Endothelial cell of umbilical vein (primary cell): Measurements from ENCODE around the gene CCM2. TPM values are rescaled to one million over a fixed set of nuclear protein-coding genes. Genes with fewer than 3 reads are reported as not detected.

ENCODE experiments used
- BruUV-seq: library from RNA; stranded (reverse); fragments of 400-500 nt; replicated peaks from 2 replicates; lab custom pipeline; 2021; lab: Mats Ljungman, UMichigan
- CTCF ChIA-PET: fragments of 300-600, 350-600 bp; sonication (Branson Sonifier 250); formaldehyde crosslinking; loops from one replicate; lab custom pipeline; 2021; ENCODE audit warnings: antibody characterized with exemption, inconsistent platforms; lab: Charles Lee
- POLR2A ChIA-PET: fragments of 300-600, 350-600 bp; sonication (Branson Sonifier 250); formaldehyde crosslinking; loops from one replicate; lab custom pipeline; 2021; ENCODE audit warnings: antibody characterized with exemption, inconsistent platforms; lab: Charles Lee
- DNase-seq: peaks from one replicate; pipeline ENCODE4 v3.0.0-alpha.2; 2011; ENCODE audit warnings: low read depth, low spot score
- FAIRE-seq: peaks from 2 replicates; lab custom pipeline; 2011; peaks lifted over from hg19 to GRCh38; lab: Jason Lieb, UNC
- H2AFZ ChIP-seq: 2 replicates; pipeline ENCODE4 v1.6.0; 2012; ENCODE audit warnings: low read depth, low read length, control low read depth, inconsistent platforms
- H3K27ac ChIP-seq: 2 replicates; pipeline ENCODE4 v1.5.1; 2011; ENCODE audit warnings: low read depth, mild to moderate bottlenecking, control low read depth, low read length, moderate library complexity; ENCODE audit not compliant: insufficient read depth
- H3K27me3 ChIP-seq, 2 experiments: 2 replicates each; pipeline versions ENCODE4 v1.6.0 to v1.6.1; 2011; ENCODE audit warnings: low read length in 2 of 2, mixed read lengths in 1 of 2; ENCODE audit not compliant: control insufficient read depth in 2 of 2, insufficient read depth in 2 of 2
- H3K36me3 ChIP-seq, 2 experiments: 2 replicates in 1 of 2; 3 replicates in 1 of 2; pipeline ENCODE4 v1.5.1; 2011; ENCODE audit warnings: low read length in 2 of 2, mild to moderate bottlenecking in 1 of 2, moderate library complexity in 1 of 2; ENCODE audit not compliant: control insufficient read depth in 2 of 2, insufficient read depth in 2 of 2; ENCODE audit errors: extremely low read depth in 1 of 2
- H3K4me1 ChIP-seq: 3 replicates; pipeline ENCODE4 v1.5.1; 2011; ENCODE audit warnings: mild to moderate bottlenecking, low read length; ENCODE audit not compliant: control insufficient read depth, insufficient read depth; ENCODE audit errors: extremely low read depth
- H3K4me2 ChIP-seq: 2 replicates; pipeline ENCODE4 v1.6.1; 2011; ENCODE audit warnings: low read length, control low read depth, mixed read lengths; ENCODE audit not compliant: insufficient read depth
- H3K4me3 ChIP-seq, 3 experiments: fragments of 200-600 bp in 1 of 3; sonication (generic), shearing (Covaris generic) in 1 of 3; replicated peaks in 1 of 3; 2 replicates each; pipeline ENCODE4 v1.5.1; 2011 to 2016; ENCODE audit warnings: control low read depth in 3 of 3, low read length in 3 of 3, mild to moderate bottlenecking in 2 of 3, inconsistent platforms in 1 of 3, low read depth in 1 of 3, moderate library complexity in 1 of 3; ENCODE audit not compliant: insufficient read depth in 1 of 3
- H3K79me2 ChIP-seq: 2 replicates; pipeline ENCODE4 v1.6.0; 2012; ENCODE audit warnings: low read length, inconsistent platforms; ENCODE audit not compliant: control insufficient read depth, insufficient read depth
- H3K9ac ChIP-seq: replicated peaks from 2 replicates; pipeline ENCODE3; 2011; ENCODE audit warnings: low read length, control low read depth; ENCODE audit not compliant: insufficient read depth; ENCODE audit errors: extremely low read depth
- H3K9me1 ChIP-seq: replicated peaks from 3 replicates; pipeline ENCODE4 v1.6.0; 2011; ENCODE audit warnings: mild to moderate bottlenecking, low read length; ENCODE audit not compliant: control insufficient read depth, insufficient read depth; ENCODE audit errors: extremely low read depth
- H3K9me3 ChIP-seq: replicated peaks from 2 replicates; pipeline ENCODE4 v1.5.1; 2012; ENCODE audit warnings: low read length, inconsistent platforms; ENCODE audit not compliant: control insufficient read depth, insufficient read depth
- H4K20me1 ChIP-seq: replicated peaks from 2 replicates; pipeline ENCODE3; 2011; ENCODE audit warnings: mild to moderate bottlenecking, low read length; ENCODE audit not compliant: control insufficient read depth, insufficient read depth; ENCODE audit errors: extremely low read depth
- EZH2 ChIP-seq: IDR thresholded peaks from 2 replicates; pipeline ENCODE4 v1.6.1; 2012; ENCODE audit warnings: borderline replicate concordance, low read depth, mild to moderate bottlenecking, moderate library complexity, low read length, inconsistent platforms; ENCODE audit not compliant: severe bottlenecking
- FOS ChIP-seq: IDR thresholded peaks from 2 replicates; pipeline ENCODE4 v1.6.1; 2011; ENCODE audit warnings: mild to moderate bottlenecking, low read length, moderate library complexity, borderline replicate concordance; ENCODE audit not compliant: insufficient read depth
- GATA2 ChIP-seq: IDR thresholded peaks from 2 replicates; pipeline ENCODE4 v1.7.0; 2011; ENCODE audit warnings: low read depth, mild to moderate bottlenecking, moderate library complexity, mixed read lengths, low read length; ENCODE audit not compliant: insufficient read length, insufficient read depth
- JUN ChIP-seq: IDR thresholded peaks from 2 replicates; pipeline ENCODE4 v1.6.1; 2011; ENCODE audit warnings: borderline replicate concordance, low read depth; ENCODE audit not compliant: insufficient read length, insufficient read depth
- MYC ChIP-seq: IDR thresholded peaks from one replicate; pipeline ENCODE4 v1.6.1; 2011; ENCODE audit warnings: mild to moderate bottlenecking, low read depth, low read length
- POLR2A ChIP-seq: IDR thresholded peaks from 2 replicates; pipeline ENCODE4 v1.6.1; 2012; ENCODE audit warnings: low read depth, mild to moderate bottlenecking, control low read depth, low read length
- POLR2AphosphoS5 ChIP-seq: IDR thresholded peaks from 2 replicates; pipeline ENCODE4 v1.6.1; 2012; ENCODE audit warnings: low read depth, mild to moderate bottlenecking, control low read depth, low read length, moderate library complexity; ENCODE audit not compliant: insufficient read depth
- dilution Hi-C: fragments of 300-500 bp; cut with MboI; formaldehyde crosslinking; loops from one replicate; pipeline ENCODE4 v1.15.0; 2019; ENCODE audit warnings: low sequenced_read_pairs; ENCODE audit not compliant: extremely low pct_ligation_motif_present
- intact Hi-C: fragments of 100-400 bp; cut with micrococcal nuclease; formaldehyde crosslinking; loops from one replicate; pipeline ENCODE4 v1.10.0; 2022
- polyA plus RNA-seq, 4 experiments: library from polyadenylated mRNA; depleted of rRNA in 3 of 4; stranded (reverse) in 3 of 4; unstranded in 1 of 4; fragments of >200 nt; gene quantifications; 2 replicates each; pipeline versions ENCODE4 v1.2.1 to v1.2.3, GENCODE V29; 2011 to 2012; ENCODE audit warnings: missing spikeins in 1 of 4
- total RNA-seq: library from RNA; stranded (reverse); gene quantifications from 2 replicates; pipeline ENCODE4 v1.2.3, GENCODE V29; 2021
- TF ChIP-seq, protein P1 (sequence below): IDR thresholded peaks from 2 replicates; pipeline ENCODE4 v1.6.1; 2011; ENCODE audit not compliant: insufficient read depth, insufficient read length

Gene CCM2
- total and polyA plus RNA-seq, 2 donors (not counting 3 experiments of a cell fraction or from before 2014, with no cell fraction given), result 66.1 to 70.4 TPM

DNA sequence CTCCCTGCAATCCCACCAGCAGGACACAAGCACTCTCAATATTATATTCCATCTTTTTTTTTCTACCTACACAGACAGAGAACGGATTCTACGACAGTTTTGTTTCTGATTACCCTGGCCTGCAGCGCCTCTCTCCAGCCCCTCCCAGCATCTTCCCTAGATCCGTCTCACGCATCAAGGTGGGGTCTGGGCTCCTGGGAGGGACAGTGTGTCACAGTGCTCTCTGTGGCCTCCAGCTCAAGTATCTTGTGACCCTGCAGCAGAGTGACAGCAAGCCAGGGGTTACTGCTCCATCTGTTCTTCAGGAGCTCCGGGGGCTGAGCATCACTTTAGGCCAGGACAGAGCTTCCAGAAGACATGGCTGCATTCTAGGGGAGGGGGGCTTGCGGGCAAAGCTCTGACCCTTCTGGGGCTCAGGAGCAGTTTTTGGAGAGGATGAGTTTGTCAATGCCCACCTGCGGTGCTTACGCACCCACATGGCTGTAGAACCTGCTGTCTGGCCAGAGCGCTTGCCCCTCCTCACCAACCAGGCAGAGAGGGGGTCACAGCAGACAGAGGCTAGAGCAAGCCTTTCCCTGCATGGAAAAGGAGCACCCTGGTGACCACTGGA, 43.7 kb upstream of the CCM2 start:
- H3K27ac ChIP-seq, result no peak overlapping the region
- H3K4me1 ChIP-seq, result no peaks in the 10 kb centered on the region
- DNase-seq (no peak), FAIRE-seq (no peak)
- H3K27me3 ChIP-seq, result peaks cover 3 to 4% of the 10 kb centered on the region in 2 experiments
- no peak overlapping the region for H3K9ac ChIP-seq
- H3K79me2 ChIP-seq, result no peaks in the 10 kb centered on the region
- TF ChIP-seq EZH2 (no peak), MYC (no peak), FOS (no peak), GATA2 (no peak), JUN (no peak), POLR2A (no peak)
- no TSS peak for BruUV-seq
- H3K9me3 ChIP-seq, result no peaks in the 10 kb centered on the region
- no peaks in the 10 kb centered on the region for H3K9me1 ChIP-seq
- POLR2A ChIA-PET, result no interaction called here
- H4K20me1 ChIP-seq, result no peaks in the 10 kb centered on the region
- H3K4me2 ChIP-seq, result no peak overlapping the region
- H2AFZ ChIP-seq, result no peak overlapping the region
- CTCF ChIA-PET, result interaction anchor here (0.7 to 2.0 kb wide), 4 partner anchors 17 to 180 kb away, joined by 3 to 6 read pairs (median 4); no protein-coding TSS in a partner anchor
- dilution Hi-C loops (no loop called here), intact Hi-C loops (no loop called here)
- H3K36me3 ChIP-seq, result no peaks in the 10 kb centered on the region
- no peak overlapping the region for H3K4me3 ChIP-seq

DNA sequence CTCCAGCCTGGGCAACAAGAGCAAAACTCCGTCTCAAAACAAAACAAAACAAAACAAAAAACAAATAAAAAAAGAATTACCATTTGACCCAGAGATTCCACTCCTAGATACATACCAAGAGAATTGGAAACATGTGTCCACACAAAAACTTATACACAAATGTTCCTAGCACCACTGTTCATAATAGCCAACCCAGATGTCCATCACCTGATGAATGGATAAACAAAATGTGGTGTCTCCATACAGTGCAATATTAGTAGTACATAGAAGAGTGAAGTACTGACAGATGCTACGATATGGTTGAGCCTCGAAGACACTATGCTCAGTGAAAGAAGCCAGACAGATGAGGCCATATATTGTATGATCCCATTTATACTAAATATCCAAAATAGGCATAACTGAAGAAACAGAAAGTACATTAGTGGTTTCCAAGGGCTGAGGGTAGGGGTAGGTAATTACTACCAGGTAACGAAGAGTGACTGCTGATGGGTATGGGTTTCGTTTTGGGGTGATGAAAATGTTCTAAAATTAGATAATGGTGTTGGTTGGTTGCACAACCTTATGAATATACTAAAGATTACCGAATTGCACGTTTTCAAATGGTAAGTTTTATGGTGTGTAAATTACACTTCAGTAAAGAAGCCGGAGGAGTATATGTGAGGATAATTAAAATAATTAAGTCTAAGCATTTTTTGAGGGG, 41.2 kb upstream of the CCM2 start:
- peaks cover 3% of the 10 kb centered on the region for H3K4me1 ChIP-seq
- H3K36me3 ChIP-seq, result no peaks in the 10 kb centered on the region
- dilution Hi-C loops, result no loop called here
- intact Hi-C loops, result no loop called here
- H3K4me2 ChIP-seq, result no peak overlapping the region
- DNase-seq (no peak), FAIRE-seq (no peak)
- no peak overlapping the region for H3K4me3 ChIP-seq
- TF ChIP-seq POLR2AphosphoS5 (no peak), JUN (no peak)
- TF ChIP-seq, protein P1, sequence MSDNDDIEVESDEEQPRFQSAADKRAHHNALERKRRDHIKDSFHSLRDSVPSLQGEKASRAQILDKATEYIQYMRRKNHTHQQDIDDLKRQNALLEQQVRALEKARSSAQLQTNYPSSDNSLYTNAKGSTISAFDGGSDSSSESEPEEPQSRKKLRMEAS, result no peak
- H3K9me1 ChIP-seq, result no peaks in the 10 kb centered on the region
- CTCF ChIA-PET, result interaction anchor here (0.8 kb wide), 1 partner anchor 15 kb away, joined by 3 read pairs; no protein-coding TSS in a partner anchor
- H3K79me2 ChIP-seq, result no peaks in the 10 kb centered on the region
- no peak overlapping the region for H3K27ac ChIP-seq
- no peak overlapping the region for H2AFZ ChIP-seq
- no peaks in the 10 kb centered on the region for H4K20me1 ChIP-seq
- peaks cover 2 to 4% of the 10 kb centered on the region in 2 experiments for H3K27me3 ChIP-seq
- no TSS peak for BruUV-seq
- H3K9ac ChIP-seq, result no peak overlapping the region
- POLR2A ChIA-PET, result no interaction called here
- H3K9me3 ChIP-seq, result no peaks in the 10 kb centered on the region
